GM19397 (cell line): ENCODE measurements around the gene WASF2.
"Not testable (repeated sequence)": the region's sequence is repeated elsewhere in the genome, so short reads cannot be mapped to it uniquely, and the experiment has no call there.

ENCODE experiments used
- ATAC-seq: cut with Tn5 transposase; IDR thresholded peaks from one replicate; pipeline ENCODE4 v1.9.1; 2021; ENCODE audit warnings: mild to moderate bottlenecking, moderate library complexity; ENCODE audit not compliant: unreplicated experiment

WASF2 gene

DNA sequence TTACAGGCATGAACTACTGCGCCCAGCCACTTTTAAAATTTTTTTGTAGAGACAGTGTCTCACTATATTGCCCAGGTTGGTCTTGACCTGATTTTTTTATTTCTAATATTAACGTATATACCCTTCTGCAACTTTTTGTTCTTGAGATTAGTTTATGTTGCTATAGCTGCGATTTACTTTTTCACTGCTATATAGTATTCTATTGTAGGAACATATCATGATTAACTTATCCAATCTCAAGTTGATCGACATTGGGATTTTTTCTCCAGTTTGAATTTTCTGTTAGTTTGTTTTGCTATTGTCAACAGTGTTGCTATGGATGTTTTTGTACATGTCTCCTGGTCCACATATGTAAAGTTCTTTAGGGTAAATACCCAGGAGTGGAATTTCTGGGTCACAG lies 35.4 kb downstream of the WASF2 start:
- no peak for ATAC-seq

- ATAC-seq = no peak
Observed at GRCh38 chr1:27451343-27451742, 38.6 kb downstream of the WASF2 start.

- no peak for ATAC-seq
Observed at GRCh38 chr1:27448982-27449381, 41.0 kb downstream of the WASF2 start.

GRCh38 chr1:27447883-27448282 lies 42.1 kb downstream of the WASF2 start:
- ATAC-seq = no peak

DNA sequence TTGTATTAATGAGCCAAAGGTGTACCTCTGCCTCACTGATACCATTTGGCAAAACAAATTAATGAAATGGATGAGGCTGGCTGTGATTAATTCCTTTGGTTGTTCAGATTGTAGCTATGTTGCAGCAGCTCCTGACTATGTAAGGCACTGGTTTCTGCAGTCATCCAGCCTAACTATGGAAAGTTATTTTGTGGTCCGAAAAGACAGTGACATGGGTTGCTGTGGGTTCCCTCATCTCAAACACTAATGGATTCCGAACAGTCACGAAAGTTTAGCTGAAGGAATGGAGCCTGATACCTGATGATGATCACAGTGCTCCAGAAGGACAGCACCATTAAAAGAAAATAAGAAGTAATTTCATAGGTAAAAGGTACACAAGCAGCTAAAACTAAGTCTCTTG lies 42.6 kb downstream of the WASF2 start:
- no peak for ATAC-seq

GRCh38 chr1:27446496-27447020 lies 43.4 kb downstream of the WASF2 start:
- no peak for ATAC-seq

GRCh38 chr1:27445177-27445936 lies 44.6 kb downstream of the WASF2 start:
- no peak for ATAC-seq

DNA sequence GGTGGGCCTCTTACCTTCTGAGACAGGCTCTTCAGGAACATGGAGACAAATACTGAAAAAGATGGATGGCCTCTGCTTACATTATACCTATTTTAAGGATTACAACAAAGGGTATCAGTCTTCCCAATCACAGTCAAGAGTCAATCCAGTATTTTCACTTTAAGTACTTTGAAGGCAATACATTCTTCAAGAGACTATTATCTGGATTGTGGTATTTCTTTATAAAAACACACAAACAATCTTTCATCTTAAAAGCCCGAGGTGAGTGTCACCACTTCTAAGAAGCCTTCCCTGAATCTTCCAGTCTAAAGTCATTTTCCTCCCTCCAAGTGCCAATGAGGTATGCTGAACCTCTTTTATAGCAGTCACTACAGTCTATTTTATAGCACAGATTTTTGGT lies 45.3 kb downstream of the WASF2 start:
- no peak for ATAC-seq

DNA sequence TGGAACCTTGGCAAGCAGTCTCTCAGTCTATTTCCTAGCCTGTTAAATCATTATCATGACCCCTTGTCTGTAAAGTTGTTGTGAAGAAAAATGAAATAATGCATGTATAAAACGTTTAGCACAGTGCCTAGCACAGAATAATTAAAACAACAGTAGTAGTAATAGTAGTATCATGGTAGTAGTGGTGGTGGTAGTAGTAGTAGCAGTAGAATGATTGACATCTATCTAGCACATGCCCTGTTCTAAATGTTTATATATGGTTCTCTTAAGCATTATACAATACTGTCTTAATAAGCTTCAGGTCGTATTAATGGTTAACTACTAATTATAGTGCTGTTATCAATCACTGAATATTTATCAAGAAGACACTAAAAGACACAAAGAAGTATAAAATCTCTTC lies 50.8 kb downstream of the WASF2 start:
- no peak for ATAC-seq

GRCh38 chr1:27438621-27439061 lies 51.3 kb downstream of the WASF2 start:
- ATAC-seq = no peak

DNA sequence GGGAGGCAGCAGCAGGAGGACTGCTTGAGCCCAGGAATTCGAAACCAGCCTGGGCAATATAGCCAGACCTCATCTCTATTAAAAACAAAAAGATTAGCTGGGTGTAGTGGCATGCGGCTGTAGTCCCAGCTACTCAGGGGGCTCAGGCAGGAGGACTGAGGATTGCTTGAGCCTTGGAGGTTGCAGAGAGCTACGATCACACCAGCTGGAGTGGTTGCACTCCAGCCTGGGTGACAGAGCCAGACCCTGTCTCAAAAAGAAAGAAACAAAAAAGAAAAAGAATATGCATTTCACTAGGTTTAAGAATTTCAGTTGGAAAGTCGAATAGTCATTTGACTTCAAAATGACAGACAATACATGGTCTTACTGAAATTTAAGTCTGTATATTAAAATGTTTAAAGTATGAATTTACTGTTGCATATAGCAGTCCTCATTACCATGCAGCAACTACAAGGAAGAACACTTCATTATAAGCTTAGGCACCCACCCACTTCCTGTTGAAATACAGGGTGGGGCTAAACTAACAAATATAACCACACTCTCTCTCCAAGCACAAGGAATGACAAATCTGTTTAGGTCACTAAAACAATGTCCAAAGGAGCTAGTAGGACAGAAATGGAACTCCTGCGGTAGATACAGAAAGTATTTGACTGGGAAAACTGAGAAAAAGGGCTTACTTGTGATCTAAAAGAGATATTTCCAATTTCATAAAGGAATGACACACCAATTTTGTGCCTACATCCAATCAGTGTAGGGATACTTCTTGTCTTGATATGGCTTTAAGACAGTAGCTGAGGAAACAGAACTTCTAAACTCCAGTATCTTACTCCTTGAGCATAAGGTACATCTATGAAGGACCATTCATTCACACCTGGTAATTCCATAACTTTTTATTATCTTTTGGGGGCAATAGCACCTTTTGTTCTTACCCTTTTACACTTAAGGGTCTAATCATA lies 53.5 kb downstream of the WASF2 start:
- no peak for ATAC-seq

GRCh38 chr1:27435566-27436203 lies 54.3 kb downstream of the WASF2 start:
- ATAC-seq = no peak

DNA sequence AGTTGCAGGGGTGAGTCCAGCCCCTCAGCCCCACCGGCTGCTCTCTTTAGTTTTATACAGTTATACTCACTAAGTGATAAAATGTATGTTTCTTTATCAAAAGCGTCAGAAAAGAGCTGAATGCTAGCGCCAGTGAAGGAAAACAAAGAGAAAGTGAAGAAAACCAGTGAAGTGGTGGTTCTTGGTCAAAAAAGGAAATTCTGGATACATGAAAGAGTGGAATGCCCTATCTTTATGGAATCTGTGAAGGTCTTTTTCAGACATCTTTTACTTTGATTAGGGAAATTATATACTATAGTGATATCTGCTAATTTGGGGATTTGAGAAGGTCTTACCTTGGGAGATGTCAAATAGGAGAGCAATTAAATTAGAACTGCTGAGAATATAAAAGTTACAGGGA lies 56.3 kb downstream of the WASF2 start:
- no peak for ATAC-seq

GRCh38 chr1:27432725-27433124 lies 57.2 kb downstream of the WASF2 start:
- not testable (repeated sequence) for ATAC-seq

DNA sequence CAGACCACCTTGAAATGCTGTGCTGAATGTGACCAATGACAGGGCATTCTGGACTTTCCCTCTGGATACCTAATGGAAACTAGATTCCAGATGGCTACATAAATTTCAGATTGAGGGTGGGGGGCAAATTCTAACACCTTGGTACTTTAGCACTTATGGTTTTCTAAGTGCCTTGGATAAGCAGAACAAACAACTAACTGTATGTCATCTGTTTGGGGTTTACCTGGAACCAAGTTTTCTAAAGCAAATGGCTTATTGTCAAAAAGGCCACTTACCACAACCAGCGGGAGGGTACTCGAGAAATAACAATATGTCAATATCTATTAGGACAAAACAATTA lies 58.4 kb downstream of the WASF2 start:
- no peak for ATAC-seq

GRCh38 chr1:27430903-27431600 lies 58.9 kb downstream of the WASF2 start:
- no peak for ATAC-seq

DNA sequence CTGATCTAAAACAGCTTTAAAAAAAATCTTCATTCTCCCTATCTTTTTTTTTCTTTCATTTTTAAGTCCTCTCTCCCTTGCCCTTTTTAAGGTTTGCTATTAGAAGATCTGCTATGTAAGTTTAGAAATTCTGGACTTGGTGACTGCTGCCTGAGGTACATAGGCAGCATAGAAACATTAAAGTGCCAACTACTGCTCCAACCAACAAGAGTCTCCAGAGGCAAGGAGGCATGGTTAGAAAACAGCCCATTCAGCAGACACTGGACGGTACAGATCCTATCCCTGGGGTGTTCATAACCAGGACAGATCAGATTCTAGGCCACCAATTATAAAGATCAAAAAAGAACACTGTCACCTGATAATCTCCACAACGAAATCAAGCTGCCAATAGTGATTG lies 60.9 kb downstream of the WASF2 start:
- no peak for ATAC-seq

GRCh38 chr1:27428316-27429028 lies 61.5 kb downstream of the WASF2 start:
- ATAC-seq = no peak

DNA sequence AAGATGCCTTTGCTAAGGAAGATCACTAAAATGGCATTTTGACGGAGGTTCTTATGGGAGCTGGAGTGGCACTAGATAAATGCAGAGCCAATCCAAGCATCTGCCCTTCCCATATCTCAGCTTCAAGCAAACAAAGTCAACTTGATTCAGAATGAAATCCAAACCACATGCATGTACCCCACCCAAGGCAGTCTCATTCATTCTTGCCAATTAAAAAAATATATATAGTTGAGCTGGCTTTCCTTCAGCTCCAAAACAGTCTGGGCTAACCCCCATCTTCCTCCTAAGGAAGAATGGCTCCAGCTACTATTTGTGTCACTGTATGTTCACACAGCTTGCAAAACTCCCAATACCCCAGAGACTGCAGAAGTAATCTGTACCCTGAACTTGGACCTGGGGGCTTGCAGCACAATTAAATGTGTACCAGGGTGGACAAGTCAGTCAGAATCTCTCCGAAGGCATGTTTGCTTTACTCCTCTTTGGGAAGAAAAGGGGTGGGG lies 62.1 kb downstream of the WASF2 start:
- no peak for ATAC-seq

DNA sequence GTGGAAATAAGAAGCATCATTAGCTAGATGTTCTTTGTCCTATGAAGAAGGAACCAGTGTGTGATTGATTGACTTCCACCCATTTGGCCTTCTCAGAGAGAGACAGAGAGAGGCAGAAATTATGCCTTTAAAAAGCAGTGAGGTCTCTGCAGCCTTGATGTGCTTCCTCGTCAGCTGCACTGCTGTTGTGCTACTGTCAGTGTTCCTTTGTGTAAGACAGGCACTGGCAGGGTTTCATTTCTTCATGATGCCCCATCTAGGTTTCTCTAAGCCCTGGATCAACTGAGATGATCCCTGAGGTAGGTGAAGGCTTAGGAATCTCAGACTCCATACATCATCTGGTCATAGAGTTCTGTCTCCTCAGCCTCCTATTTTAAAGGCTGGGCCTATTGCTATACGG lies 62.6 kb downstream of the WASF2 start:
- no peak for ATAC-seq
